ENCODE data around the gene MAIP1.

MAIP1 gene

GRCh38 chr2:199946196-199946595 lies 9.2 kb upstream of the MAIP1 start:
- H3K9ac ChIP-seq (ENCODE audit: low read length in 5 of 5), result no peak overlapping the region
- no peak overlapping the region for H3K4me3 ChIP-seq (ENCODE audit: low read depth in 1 of 5, low read length in 5 of 5)
- H3K4me1 ChIP-seq (ENCODE audit: control insufficient read depth in 5 of 5, insufficient read depth in 5 of 5, low read length in 5 of 5), result no peaks in the 10 kb centered on the region
- H3K36me3 ChIP-seq (ENCODE audit: control insufficient read depth in 5 of 5, insufficient read depth in 5 of 5, low read length in 5 of 5), result peaks cover 26 to 50% (median 45%) of the 10 kb centered on the region in 5 donors
- H3K27ac ChIP-seq (ENCODE audit: low read depth, low read length), result no peak overlapping the region
- H3K27me3 ChIP-seq (ENCODE audit: control insufficient read depth in 5 of 5, insufficient read depth in 4 of 5, low read length in 5 of 5), result no peaks in the 10 kb centered on the region
- no peaks in the 10 kb centered on the region for H3K9me3 ChIP-seq (ENCODE audit: control insufficient read depth in 5 of 5, low read length in 5 of 5)

- Histone ChIP-seq H3K36me3 (ENCODE audit: control insufficient read depth in 5 of 5, insufficient read depth in 5 of 5, low read length in 5 of 5) (peaks cover 26 to 50% (median 42%) of the 10 kb centered on the region in 5 donors), H3K27me3 (ENCODE audit: control insufficient read depth in 5 of 5, insufficient read depth in 4 of 5, low read length in 5 of 5) (no peaks in the 10 kb centered on the region), H3K4me1 (ENCODE audit: control insufficient read depth in 5 of 5, insufficient read depth in 5 of 5, low read length in 5 of 5) (no peaks in the 10 kb centered on the region), H3K9ac (ENCODE audit: low read length in 5 of 5) (no peak overlapping the region), H3K4me3 (ENCODE audit: low read depth in 1 of 5, low read length in 5 of 5) (no peak overlapping the region), H3K9me3 (ENCODE audit: control insufficient read depth in 5 of 5, low read length in 5 of 5) (no peaks in the 10 kb centered on the region), H3K27ac (ENCODE audit: low read depth, low read length) (no peak overlapping the region)
These were observed 8.5 kb upstream of the MAIP1 start for GRCh38 chr2:199946836-199947235.

- peaks cover 0 to 17% (median 14%) of the 10 kb centered on the region in 5 donors for H3K4me1 ChIP-seq (ENCODE audit: control insufficient read depth in 5 of 5, insufficient read depth in 5 of 5, low read length in 5 of 5)
These were observed 5.0 kb upstream of the MAIP1 start for GRCh38 chr2:199950396-199950795.

GRCh38 chr2:199951023-199951422 lies 4.4 kb upstream of the MAIP1 start:
- peaks cover 8 to 26% (median 21%) of the 10 kb centered on the region in 5 donors for H3K36me3 ChIP-seq (ENCODE audit: control insufficient read depth in 5 of 5, insufficient read depth in 5 of 5, low read length in 5 of 5)
- H3K4me1 ChIP-seq (ENCODE audit: control insufficient read depth in 5 of 5, insufficient read depth in 5 of 5, low read length in 5 of 5), result peaks cover 0 to 20% (median 15%) of the 10 kb centered on the region in 5 donors
- H3K27me3 ChIP-seq (ENCODE audit: control insufficient read depth in 5 of 5, insufficient read depth in 4 of 5, low read length in 5 of 5), result no peaks in the 10 kb centered on the region
- H3K4me3 ChIP-seq (ENCODE audit: low read depth in 1 of 5, low read length in 5 of 5), result no peak overlapping the region
- no peaks in the 10 kb centered on the region for H3K9me3 ChIP-seq (ENCODE audit: control insufficient read depth in 5 of 5, low read length in 5 of 5)
- H3K9ac ChIP-seq (ENCODE audit: low read length in 5 of 5), result no peak overlapping the region
- no peak overlapping the region for H3K27ac ChIP-seq (ENCODE audit: low read depth, low read length)

More at GRCh38 chr2:199950396-199950795, 5.0 kb upstream of the MAIP1 start:
- Histone ChIP-seq H3K27ac (ENCODE audit: low read depth, low read length) (no peak overlapping the region), H3K9ac (ENCODE audit: low read length in 5 of 5) (no peak overlapping the region), H3K36me3 (ENCODE audit: control insufficient read depth in 5 of 5, insufficient read depth in 5 of 5, low read length in 5 of 5) (peaks cover 13 to 32% (median 27%) of the 10 kb centered on the region in 5 donors), H3K27me3 (ENCODE audit: control insufficient read depth in 5 of 5, insufficient read depth in 4 of 5, low read length in 5 of 5) (no peaks in the 10 kb centered on the region), H3K9me3 (ENCODE audit: control insufficient read depth in 5 of 5, low read length in 5 of 5) (no peaks in the 10 kb centered on the region), H3K4me3 (ENCODE audit: low read depth in 1 of 5, low read length in 5 of 5) (no peak overlapping the region)

DNA sequence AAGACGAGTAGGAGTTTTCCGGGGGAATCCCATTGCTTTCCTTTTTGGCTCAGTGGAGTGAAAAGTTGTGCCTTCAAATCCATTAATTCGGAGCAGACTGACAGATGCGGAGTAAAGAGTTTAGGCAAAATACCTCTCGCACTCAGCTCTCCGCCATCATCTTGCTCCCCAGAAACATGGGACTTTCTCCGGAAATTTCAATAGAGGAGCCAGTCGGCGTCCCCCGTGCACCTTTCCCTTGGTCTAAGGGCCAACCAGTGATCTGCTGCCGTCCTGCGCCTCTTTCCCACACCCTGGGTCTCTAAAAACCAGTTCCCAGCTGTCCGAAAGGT lies 409 bp upstream of the MAIP1 start:
- Histone ChIP-seq H3K4me1 (ENCODE audit: control insufficient read depth in 5 of 5, insufficient read depth in 5 of 5, low read length in 5 of 5) (peaks cover 9 to 38% (median 33%) of the 10 kb centered on the region in 5 donors), H3K27ac (ENCODE audit: low read depth, low read length) (peak overlapping the region; percentile 85), H3K9ac (ENCODE audit: low read length in 5 of 5) (peak overlapping the region; percentile 92 to 100 (median 99))

DNA sequence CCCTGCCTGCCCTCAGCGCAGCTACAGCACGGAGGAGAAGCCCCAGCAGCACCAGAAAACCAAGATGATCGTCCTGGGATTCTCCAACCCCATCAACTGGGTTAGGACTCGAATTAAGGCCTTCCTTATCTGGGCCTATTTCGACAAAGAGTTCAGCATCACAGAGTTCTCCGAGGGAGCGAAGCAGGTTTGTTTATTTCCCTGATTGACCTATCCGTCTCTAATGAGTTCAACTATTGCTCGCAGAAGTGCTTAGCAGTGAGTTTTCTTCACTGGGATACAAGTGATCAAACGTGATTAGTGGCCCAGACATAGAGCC lies 639 bp downstream of the MAIP1 start:
- Histone ChIP-seq H3K27ac (ENCODE audit: low read depth, low read length) (peak overlapping the region; percentile 85), H3K9me3 (ENCODE audit: control insufficient read depth in 5 of 5, low read length in 5 of 5) (no peaks in the 10 kb centered on the region), H3K9ac (ENCODE audit: low read length in 5 of 5) (peak overlapping the region; percentile 92 to 100 (median 99)), H3K4me3 (ENCODE audit: low read depth in 1 of 5, low read length in 5 of 5) (peak overlapping the region; percentile 95 to 99 (median 99)), H3K36me3 (ENCODE audit: control insufficient read depth in 5 of 5, insufficient read depth in 5 of 5, low read length in 5 of 5) (peaks cover 15 to 31% (median 18%) of the 10 kb centered on the region in 5 donors), H3K27me3 (ENCODE audit: control insufficient read depth in 5 of 5, insufficient read depth in 4 of 5, low read length in 5 of 5) (no peaks in the 10 kb centered on the region), H3K4me1 (ENCODE audit: control insufficient read depth in 5 of 5, insufficient read depth in 5 of 5, low read length in 5 of 5) (peaks cover 9 to 38% (median 33%) of the 10 kb centered on the region in 5 donors)

More for the DNA sequence above, 409 bp upstream of the MAIP1 start:
- Histone ChIP-seq H3K36me3 (ENCODE audit: control insufficient read depth in 5 of 5, insufficient read depth in 5 of 5, low read length in 5 of 5) (peaks cover 11 to 24% (median 12%) of the 10 kb centered on the region in 5 donors), H3K4me3 (ENCODE audit: low read depth in 1 of 5, low read length in 5 of 5) (peak overlapping the region; percentile 95 to 99 (median 99)), H3K9me3 (ENCODE audit: control insufficient read depth in 5 of 5, low read length in 5 of 5) (no peaks in the 10 kb centered on the region), H3K27me3 (ENCODE audit: control insufficient read depth in 5 of 5, insufficient read depth in 4 of 5, low read length in 5 of 5) (no peaks in the 10 kb centered on the region)

DNA sequence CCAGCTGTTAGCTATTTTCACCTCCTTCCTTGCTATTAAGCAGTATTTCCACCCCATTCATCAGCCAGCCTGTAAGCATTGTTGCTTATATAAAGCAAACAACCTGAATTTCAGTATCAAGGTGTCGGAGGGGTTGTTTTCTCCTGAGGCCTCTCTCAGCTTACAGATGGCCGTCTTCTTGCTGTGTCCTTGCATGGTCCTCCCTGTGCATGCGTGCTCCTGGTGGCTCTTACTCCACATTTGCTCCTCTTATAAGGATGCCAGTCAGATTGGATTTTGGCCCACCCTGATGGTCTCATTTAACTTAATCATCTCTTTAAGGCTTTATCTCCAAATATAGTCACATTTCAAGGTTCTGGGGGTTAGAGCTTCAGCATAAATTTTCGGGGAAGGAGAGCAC lies 2.6 kb downstream of the MAIP1 start:
- Histone ChIP-seq H3K27ac (ENCODE audit: low read depth, low read length) (no peak overlapping the region), H3K4me1 (ENCODE audit: control insufficient read depth in 5 of 5, insufficient read depth in 5 of 5, low read length in 5 of 5) (peaks cover 9 to 38% (median 33%) of the 10 kb centered on the region in 5 donors), H3K27me3 (ENCODE audit: control insufficient read depth in 5 of 5, insufficient read depth in 4 of 5, low read length in 5 of 5) (no peaks in the 10 kb centered on the region), H3K9me3 (ENCODE audit: control insufficient read depth in 5 of 5, low read length in 5 of 5) (no peaks in the 10 kb centered on the region), H3K9ac (ENCODE audit: low read length in 5 of 5) (no peak overlapping the region), H3K4me3 (ENCODE audit: low read depth in 1 of 5, low read length in 5 of 5) (no peak overlapping the region), H3K36me3 (ENCODE audit: control insufficient read depth in 5 of 5, insufficient read depth in 5 of 5, low read length in 5 of 5) (peaks cover 32 to 48% (median 33%) of the 10 kb centered on the region in 5 donors)

GRCh38 chr2:199962203-199962602 lies 6.8 kb downstream of the MAIP1 start:
- Histone ChIP-seq H3K9ac (ENCODE audit: low read length in 5 of 5) (no peak overlapping the region), H3K36me3 (ENCODE audit: control insufficient read depth in 5 of 5, insufficient read depth in 5 of 5, low read length in 5 of 5) (peaks cover 52 to 71% (median 61%) of the 10 kb centered on the region in 5 donors)

DNA sequence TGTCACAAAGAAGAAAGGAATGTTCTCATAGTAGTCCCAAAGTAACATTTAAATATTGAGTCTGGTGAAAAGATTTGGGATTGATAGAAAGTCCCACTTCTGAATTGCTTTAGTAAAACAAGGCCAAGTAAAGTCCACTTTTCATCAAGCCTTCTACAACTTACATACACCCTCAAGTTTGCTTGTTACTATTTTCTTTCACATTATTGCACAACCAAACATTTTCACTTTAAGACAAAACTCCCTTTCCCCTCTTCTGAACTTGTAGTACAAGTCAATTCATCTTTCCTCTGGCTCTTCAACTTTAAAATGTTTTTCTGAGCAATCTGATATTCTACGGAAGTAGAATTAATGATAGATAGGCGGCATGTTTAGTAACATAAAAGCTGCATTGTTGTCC lies 11.0 kb downstream of the MAIP1 start:
- H3K9me3 ChIP-seq (ENCODE audit: control insufficient read depth in 5 of 5, low read length in 5 of 5), result no peaks in the 10 kb centered on the region
- no peaks in the 10 kb centered on the region for H3K27me3 ChIP-seq (ENCODE audit: control insufficient read depth in 5 of 5, insufficient read depth in 4 of 5, low read length in 5 of 5)
- H3K36me3 ChIP-seq (ENCODE audit: control insufficient read depth in 5 of 5, insufficient read depth in 5 of 5, low read length in 5 of 5), result peaks cover 32 to 47% (median 40%) of the 10 kb centered on the region in 5 donors
- H3K4me3 ChIP-seq (ENCODE audit: low read depth in 1 of 5, low read length in 5 of 5), result no peak overlapping the region
- no peaks in the 10 kb centered on the region for H3K4me1 ChIP-seq (ENCODE audit: control insufficient read depth in 5 of 5, insufficient read depth in 5 of 5, low read length in 5 of 5)
- H3K27ac ChIP-seq (ENCODE audit: low read depth, low read length), result no peak overlapping the region
- H3K9ac ChIP-seq (ENCODE audit: low read length in 5 of 5), result no peak overlapping the region

More at GRCh38 chr2:199962203-199962602, 6.8 kb downstream of the MAIP1 start:
- Histone ChIP-seq H3K27me3 (ENCODE audit: control insufficient read depth in 5 of 5, insufficient read depth in 4 of 5, low read length in 5 of 5) (no peaks in the 10 kb centered on the region), H3K27ac (ENCODE audit: low read depth, low read length) (no peak overlapping the region), H3K4me3 (ENCODE audit: low read depth in 1 of 5, low read length in 5 of 5) (no peak overlapping the region), H3K9me3 (ENCODE audit: control insufficient read depth in 5 of 5, low read length in 5 of 5) (no peaks in the 10 kb centered on the region), H3K4me1 (ENCODE audit: control insufficient read depth in 5 of 5, insufficient read depth in 5 of 5, low read length in 5 of 5) (peaks cover 0 to 7% (median 5%) of the 10 kb centered on the region in 5 donors)

DNA sequence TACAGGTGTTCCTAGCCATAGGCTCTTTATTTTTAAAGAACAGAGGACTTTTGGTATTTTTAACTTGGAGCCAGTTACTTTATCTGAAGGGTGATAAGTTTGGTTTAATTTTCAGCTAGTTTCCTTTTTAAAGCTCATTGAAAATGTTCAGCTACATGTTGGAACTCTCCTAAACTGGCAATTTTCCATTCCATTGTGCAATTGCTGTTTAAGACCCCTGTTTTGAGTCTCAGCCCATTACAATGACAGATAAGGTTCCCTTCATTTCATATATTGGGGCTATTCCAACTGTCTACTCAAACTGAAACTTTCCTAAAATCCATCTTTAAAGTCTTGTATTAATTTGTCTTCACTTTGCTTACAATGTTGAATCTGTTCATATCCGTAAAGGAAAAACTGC lies 11.6 kb downstream of the MAIP1 start:
- Histone ChIP-seq H3K36me3 (ENCODE audit: control insufficient read depth in 5 of 5, insufficient read depth in 5 of 5, low read length in 5 of 5) (peaks cover 26 to 42% (median 34%) of the 10 kb centered on the region in 5 donors), H3K9me3 (ENCODE audit: control insufficient read depth in 5 of 5, low read length in 5 of 5) (no peaks in the 10 kb centered on the region), H3K4me1 (ENCODE audit: control insufficient read depth in 5 of 5, insufficient read depth in 5 of 5, low read length in 5 of 5) (no peaks in the 10 kb centered on the region), H3K4me3 (ENCODE audit: low read depth in 1 of 5, low read length in 5 of 5) (no peak overlapping the region), H3K27me3 (ENCODE audit: control insufficient read depth in 5 of 5, insufficient read depth in 4 of 5, low read length in 5 of 5) (no peaks in the 10 kb centered on the region), H3K9ac (ENCODE audit: low read length in 5 of 5) (no peak overlapping the region), H3K27ac (ENCODE audit: low read depth, low read length) (no peak overlapping the region)
